Measurements from ENCODE around the gene CPA4.

DNA sequence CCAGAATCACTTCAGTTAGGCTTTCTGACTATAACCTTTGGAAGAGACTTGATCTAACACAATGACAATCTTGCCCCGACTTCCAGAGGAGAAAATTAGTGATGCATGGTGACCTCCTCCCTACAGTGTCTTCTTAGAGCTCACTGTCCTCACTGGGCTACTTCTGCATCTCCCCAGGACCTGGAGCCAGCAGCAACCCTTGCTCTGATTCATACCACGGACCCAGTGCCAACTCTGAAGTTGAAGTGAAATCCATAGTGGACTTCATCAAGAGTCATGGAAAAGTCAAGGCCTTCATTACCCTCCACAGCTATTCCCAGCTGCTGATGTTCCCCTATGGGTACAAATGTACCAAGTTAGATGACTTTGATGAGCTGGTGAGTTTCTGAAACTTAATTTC lies 13.7 kb upstream of the CPA4 start:
- TF ChIP-seq CTCF (conservative IDR thresholded peaks at IDR 0.05; ENCODE audit: low read length) (no peak), EZH2phosphoT487 (IDR thresholded peaks at IDR 0.05; ENCODE audit: borderline replicate concordance, low read depth, low read length) (no peak)
